ELF-1 (cell line): ENCODE data around the gene DNAH10.
"Not testable (repeated sequence)": the region's sequence is repeated elsewhere in the genome, so short reads cannot be mapped to it uniquely, and the experiment has no call there.

Experiments
- DNase-seq: peaks from one replicate; pipeline ENCODE4 v3.0.0-alpha.2; 2016; ENCODE audit warnings: low read depth, low spot score

Gene DNAH10

DNA sequence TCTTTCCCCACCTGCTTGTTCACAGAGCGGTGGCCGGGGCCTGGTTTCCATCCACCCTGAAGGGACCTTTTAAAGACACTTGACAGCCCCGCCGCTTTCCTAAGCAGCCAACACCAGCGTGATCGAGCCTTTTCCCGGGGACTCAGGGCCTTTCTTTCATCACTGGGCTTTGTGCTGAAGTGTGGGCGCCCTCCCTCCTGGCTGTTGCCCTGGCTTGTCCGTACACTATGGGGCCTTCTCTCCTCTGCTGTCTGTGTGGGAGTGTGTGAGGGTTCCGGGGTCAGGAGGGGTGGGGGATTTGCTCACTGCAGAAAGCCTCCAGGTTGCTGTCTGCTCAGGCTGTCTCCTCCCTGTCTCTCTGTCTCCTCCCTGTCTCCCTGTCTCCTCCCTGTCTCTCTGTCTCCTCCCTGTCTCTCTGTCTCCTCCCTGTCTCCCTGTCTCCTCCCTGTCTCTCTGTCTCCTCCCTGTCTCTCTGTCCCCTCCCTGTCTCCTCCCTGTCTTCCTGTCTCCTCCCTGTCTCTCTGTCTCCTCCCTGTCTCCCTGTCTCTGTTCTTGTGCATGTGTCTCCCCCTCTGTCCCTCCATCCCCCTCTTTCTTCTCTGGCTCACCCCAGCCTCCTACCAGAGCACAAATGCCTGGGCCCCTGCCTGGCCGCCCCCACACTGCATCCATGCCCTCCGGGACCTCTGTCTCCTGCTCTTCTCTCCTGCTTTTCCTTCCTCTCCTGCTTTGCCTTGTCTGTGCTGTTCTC, 145.8 kb downstream of the DNAH10 start:
- peak; percentile 74 for DNase-seq

DNA sequence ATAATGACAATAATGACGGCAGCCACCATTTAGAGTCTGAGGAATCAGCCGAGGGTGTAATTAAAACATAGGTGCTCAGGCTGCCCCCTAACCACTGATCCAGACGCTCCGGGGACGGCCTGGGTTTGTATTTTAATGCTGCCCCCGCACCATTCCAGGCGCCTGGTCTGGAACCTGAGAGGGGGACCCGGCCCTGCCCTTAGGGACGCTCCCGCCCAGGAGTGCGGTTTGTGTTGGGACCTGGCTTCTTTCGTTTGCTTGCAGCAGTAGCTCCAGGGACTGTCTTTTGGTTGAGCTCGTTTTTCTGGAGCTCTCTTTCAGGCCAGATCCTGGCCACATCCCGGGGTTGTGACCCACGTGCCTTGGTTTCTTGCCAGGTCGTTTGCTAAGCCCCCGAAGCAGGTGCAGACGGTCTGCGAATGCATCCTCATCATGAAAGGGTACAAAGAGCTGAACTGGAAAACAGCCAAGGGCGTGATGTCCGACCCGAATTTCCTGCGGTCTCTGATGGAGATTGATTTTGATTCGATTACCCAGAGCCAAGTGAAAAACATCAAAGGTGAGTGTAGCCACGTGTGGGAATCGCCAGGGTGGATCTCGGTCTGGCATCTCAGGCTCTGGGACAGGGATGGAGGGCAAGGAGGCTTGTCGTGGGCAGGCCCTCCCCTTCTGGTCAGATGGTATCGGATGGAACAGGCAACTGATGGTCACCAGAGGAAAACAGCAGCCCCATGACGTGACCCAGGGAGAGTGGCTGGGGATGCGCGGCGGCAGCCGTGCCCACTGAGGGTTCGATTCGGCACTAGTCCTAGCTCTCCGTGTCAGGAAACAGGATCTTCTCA, 147.0 kb downstream of the DNAH10 start:
- no peak for DNase-seq

DNA sequence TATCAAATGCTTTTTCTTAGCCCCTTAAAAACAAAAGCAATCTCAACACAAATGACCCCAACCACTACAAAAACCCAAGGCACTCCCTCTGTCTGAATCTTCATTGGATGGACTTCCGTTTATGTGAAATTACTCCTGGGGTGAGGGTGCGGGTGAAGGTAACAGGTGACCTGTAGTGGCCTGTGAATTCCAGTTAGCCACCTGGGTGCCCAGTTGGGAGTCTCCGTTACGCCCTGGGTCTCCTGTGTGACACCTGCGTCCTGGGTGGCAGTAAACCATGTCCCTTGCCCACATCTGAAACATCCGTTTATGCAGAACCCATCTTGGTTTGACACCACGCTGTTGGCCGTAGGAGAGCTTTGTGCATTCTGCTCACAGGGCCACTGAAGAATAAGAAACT, 148.0 kb downstream of the DNAH10 start:
- DNase-seq: no peak

DNA sequence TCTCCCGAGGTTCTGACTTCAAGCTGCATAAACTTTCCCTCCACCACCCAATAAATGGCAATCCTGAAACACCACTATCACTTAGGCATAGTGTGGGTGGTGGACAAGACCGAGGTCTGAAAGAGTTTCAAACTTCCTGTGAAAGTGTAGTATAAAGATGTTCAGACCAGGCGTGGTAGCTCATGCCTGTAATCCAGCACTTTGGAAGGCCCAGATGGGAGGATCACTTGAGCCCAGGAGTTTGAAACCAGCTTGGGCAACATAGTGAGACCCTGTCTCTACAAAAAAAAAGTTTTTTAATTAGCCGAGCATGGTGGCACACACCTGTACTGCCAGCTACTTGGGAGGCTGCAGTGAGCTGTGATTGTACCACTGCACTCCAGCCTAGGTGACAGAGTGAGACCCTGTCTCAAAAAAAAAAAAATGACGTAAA, 148.7 kb downstream of the DNAH10 start:
- DNase-seq: no peak

DNA sequence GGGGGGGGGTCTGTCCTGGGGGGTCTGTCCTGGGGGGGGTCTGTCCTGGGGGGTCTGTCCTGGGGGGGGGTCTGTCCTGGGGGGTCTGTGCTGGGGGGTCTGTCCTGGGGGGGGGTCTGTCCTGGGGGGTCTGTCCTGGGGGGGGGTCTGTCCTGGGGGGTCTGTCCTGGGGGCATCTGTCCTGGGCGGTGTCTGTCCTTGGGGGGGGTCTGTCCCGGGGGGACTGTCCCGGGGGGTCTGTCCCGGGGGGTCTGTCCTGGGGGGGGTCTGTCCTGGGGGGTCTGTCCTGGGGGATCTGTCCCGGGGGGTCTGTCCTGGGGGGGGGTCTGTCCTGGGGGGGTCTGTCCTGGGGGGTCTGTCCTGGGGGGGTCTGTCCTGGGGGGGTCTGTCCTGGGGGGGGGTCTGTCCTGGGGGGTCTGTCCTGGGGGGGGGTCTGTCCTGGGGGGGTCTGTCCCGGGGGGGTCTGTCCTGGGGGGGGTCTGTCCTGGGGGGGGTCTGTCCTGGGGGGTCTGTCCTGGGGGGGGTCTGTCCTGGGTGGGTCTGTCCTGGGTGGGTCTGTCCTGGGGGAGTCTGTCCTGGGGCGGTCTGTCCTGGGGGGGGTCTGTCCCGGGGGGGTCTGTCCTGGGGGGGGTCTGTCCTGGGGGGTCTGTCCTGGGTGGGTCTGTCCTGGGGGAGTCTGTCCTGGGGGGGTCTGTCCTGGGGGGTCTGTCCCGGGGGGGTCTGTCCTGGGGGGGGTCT, 149.7 kb downstream of the DNAH10 start:
- not testable (repeated sequence) for DNase-seq

DNA sequence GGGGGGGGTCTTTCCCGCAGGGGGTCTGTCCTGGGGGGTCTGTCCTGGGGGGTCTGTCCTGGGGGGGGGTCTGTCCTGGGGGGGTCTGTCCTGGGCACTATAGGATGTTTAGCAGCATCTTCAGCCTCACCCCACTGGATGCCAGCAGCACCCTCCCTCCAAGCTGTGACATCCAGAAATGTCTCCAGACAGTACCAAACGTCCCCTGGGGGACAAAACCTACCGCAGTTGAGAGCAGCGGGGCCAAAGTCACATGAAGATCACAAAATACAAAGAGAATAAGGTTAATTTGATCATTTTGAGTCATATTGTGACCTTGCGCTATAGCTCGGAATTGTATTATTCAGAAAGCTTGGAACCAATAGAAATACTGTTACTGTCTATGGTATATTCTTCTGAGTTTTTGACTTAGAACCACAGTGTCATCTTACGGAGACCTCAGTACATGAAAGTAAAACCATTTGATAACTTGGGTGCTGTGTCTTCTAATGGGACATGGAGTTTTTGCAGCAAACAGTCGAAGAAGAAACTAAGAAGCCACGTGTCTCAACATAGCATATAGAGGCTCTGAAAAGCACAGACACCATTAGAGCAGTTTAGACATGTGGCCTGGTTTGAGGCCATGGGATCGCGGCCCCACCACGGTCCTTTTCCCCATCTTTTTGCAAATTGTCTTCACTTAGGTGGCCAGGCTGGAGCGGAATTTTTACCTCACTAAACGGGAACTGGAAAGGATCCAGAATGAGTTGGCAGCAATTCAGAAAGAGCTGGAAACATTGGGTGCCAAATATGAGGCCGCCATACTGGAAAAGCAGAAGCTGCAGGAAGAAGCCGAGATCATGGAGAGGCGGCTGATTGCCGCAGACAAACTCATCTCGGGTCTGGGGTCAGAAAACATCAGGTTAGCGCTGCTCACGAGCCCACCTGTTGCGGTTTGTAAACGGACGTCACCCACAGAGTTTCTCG, 150.6 kb downstream of the DNAH10 start:
- no peak for DNase-seq

DNA sequence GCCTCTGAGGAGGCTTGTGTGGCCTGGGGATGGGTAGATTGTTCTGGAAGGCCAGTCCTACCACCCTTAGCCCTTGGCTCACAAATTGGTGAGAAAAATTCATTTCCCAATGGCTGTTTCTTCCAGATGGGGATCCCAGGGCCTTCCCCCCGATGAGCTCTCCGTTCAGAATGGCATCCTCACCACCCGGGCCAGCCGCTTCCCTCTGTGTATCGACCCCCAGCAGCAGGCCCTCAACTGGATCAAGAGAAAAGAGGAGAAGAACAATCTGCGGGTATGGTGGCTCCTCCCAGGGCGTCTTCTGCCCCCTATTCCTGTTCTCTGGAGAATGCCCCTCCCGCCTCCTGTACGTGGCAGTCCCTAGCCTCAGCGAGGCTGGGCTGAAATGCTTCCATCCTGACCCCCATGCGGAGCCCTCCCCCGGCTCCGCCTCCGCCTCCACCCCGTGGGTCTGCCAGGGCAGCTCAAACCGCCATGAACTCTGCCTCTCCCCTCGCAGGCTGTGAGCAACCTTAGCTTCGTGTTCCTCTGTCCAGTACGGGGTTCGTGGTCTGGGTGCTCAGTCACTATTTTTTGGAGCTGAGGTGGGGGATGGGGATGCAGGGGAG, 152.7 kb downstream of the DNAH10 start:
- DNase-seq: peak; percentile 31

DNA sequence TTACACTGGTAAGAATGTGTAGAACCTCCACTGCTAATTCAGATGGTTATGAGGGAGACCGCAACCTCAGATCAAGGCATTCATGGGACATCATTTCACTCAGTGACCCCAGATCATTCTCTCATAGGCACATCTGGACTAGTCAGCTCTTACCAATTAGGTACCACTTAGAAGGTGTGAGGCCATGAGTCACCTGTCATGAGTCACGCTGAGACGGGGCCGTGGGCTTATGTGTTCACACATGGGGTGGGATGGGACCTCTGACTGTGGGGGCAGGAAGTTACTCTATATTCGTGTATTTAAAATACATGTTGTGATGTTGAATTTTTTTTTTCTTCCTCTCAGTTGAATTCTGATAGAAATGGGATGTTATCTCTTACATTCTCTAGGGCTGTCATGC, 154.6 kb downstream of the DNAH10 start:
- no peak for DNase-seq

DNA sequence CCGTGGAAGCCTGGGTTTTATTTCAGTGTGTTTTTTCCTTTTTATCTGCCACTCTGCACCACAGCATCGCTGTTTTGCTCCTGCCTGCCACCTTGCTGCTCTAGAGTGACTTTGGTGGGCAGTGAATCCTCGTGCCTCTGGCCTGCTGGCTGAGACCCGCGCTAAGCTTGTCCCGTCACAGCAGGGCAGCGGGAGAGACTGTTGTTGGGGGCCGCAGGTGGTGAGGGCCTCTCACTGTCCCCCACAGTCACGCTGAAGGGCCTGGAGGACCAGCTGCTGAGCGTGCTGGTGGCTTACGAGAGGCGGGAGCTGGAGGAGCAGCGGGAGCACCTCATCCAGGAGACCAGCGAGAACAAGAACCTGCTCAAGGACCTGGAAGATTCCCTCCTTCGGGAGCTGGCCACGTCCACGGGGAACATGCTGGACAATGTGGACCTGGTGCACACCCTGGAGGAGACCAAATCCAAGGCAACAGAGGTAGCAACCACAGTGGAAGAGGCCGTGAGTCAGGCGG, 155.3 kb downstream of the DNAH10 start:
- DNase-seq: no peak

DNA sequence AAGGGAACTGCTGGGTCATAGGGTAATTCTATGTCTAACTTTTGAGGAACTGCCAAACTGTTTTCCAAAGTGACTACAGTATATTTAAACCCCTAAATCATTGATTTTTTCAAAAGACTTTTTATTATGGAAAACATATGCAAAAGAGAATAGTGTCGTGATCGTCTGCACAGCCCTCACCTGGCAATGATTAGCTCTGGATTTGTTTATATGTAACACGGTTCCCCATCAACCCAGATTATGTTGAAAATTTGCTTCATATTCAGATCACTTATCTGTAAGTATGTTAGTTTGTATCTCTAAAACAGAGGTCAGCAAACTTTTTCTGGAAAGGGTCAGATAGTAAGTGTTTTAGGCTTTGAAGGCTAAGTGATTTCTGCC, 157.9 kb downstream of the DNAH10 start:
- no peak for DNase-seq

DNA sequence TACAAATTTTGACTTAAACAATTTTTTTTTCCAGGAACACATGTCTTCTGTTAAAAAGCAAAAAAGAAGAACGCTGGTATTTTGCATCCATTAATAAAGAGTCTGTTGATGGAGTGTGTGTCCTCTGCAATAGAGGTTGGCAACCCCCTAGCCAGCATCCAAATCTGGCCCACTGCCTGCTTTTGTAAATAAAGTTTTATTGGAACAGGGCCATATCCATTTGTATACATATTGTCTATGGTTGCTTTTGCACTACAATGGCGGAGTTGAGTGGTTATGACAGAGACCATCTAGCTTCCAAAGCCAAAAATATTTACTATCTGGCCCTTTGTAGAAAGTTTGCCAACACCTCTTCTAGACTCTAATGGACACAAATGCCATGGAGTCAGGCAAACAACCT, 160.9 kb downstream of the DNAH10 start:
- DNase-seq: no peak

DNA sequence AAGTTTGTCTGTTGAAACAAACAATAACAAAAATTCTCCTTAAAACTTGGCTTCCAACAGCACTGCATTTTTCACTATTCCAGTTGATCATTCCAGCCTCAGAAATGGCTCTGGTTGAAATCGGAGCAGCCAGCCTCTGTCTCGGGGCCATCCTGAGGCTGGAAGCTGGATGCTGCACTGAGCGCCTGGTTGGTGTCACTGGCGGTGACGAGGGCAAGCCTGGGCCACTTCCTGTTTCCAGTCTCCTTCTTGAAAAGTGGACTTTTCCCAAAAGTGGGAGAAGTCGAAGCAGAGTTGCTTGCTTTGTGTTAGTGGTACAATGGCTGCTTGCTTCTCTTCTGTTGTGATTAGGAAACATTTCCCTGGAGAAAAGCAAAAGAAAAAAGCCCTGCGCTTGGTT, 161.8 kb downstream of the DNAH10 start:
- DNase-seq: no peak

DNA sequence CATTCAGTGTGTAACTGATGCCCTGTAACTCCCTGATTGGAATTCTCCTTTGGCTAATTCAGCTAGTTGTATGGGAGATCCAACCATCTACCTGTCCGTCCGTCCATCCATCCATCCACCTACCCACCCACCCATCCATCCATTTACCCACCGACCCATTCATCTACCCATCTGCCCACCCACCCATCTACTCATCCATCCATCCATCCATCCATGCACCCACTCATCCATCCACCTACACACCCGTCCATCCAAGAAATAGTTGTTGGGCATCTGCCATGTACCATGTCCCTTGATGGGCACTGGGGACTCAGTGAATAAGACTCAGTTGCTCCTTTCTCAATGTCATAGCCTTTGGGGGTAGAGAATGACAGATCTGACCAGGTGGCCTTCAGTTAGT, 162.4 kb downstream of the DNAH10 start:
- no peak for DNase-seq

DNA sequence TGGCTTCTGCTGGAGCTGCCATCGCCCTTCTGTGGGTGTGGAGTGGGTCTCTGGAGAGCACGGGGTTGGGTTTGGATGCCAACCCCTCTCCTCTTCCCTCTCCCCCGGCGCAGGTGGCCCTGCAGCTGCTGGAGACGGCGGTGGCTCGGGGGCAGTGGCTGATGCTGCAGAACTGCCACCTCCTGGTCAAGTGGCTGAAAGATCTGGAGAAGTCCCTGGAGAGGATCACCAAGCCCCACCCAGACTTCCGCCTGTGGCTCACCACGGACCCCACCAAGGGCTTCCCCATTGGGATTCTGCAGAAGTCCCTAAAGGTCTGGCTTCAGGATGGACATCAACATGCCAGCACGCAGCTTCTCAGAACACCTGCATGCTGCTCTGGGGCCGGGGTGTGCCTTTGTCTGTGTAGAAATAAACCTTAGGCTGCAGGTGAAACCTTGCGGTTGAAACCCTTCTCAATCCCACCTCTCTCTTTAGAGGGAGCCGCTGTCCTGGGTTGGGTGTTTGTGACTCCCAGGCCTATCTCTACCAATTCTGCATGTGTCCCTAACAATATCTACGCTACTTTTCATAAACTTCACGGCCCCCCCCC, 166.3 kb downstream of the DNAH10 start:
- DNase-seq: no peak

DNA sequence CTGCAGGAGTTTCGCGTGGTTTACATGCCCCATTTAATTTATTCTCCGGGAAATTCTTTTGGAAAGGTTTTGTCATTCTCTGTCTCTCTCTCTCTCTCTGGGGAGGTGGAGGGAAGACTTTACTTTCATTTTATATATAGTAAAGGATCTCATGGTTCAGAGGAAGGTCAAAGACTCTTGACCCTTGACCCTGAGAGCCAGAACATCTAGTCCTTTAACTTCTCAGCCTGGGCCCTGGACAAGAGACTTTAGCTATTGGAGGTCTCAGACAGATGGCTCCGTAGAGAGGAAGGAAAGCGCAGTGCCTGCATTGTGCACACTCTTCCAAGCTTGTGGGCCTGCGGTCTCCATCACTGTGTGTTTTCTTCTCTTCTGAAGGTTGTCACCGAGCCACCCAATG, 166.8 kb downstream of the DNAH10 start:
- DNase-seq: no peak

DNA sequence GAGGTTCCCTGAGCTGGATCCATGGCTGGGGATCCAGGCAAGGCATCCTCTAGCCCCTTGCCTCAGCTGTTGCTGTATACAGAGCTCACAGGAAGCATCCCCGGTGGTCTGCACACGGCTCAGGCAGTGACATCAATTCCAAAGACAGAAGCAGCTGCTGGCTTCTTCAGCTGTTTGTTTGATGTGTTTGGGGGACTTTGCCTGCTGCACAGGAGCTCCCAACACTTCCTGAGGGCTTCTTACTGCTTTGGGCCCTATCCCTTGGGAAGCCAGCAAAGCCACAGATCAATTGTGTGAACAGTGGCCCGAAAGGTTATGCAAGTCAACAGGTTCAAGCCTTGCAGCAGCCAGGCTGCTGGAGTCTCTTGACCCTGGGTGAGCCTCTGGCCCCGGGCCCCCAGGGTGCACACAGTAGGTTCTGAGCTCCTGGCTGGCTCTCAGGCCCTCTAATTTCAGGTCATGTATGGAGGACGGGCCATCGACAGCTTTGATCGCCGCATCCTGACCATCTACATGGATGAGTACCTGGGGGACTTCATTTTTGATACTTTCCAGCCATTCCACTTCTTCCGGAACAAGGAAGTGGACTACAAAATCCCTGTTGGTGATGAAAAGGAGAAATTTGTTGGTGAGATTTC, 168.0 kb downstream of the DNAH10 start:
- DNase-seq: no peak

DNA sequence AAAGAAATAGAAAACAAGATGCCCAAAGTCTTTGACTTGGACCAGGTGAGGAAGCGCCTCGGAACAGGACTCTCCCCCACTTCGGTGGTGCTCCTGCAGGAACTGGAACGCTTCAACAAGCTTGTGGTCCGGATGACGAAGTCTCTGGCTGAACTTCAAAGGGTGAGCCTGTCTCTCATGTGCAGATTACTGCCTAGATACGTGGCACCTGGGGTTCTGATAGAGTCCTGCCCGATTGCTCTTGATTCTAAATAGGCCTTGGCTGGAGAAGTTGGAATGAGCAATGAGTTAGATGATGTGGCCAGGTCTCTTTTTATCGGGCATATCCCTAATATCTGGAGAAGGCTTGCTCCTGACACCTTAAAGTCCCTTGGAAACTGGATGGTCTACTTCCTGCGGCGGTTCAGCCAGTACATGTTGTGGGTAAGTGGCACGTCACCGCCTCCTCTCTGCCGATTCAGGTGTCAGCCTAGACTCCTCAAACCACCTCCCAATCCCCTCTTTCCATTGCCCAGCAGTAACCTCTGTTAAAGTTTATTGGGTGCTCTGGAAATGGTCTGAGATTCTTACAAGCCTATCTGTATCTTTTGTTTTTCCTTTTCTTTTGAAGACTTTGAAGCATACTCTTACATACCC, 169.7 kb downstream of the DNAH10 start:
- DNase-seq: no peak

DNA sequence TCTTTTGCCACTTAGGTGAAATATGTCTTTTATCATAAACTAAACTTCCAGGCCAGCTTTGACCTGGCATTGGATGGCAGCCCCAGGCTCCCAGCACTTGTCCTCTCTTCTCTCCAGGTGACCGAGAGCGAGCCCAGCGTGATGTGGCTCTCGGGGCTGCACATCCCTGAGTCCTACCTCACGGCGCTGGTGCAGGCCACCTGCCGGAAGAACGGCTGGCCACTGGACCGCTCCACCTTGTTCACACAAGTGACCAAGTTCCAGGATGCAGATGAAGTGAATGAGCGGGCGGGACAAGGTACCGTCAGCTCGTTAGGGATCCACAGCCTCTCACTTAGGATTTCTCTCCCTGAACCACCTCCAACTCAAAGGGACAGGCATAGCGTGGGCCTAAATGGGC, 171.1 kb downstream of the DNAH10 start:
- DNase-seq: no peak

DNA sequence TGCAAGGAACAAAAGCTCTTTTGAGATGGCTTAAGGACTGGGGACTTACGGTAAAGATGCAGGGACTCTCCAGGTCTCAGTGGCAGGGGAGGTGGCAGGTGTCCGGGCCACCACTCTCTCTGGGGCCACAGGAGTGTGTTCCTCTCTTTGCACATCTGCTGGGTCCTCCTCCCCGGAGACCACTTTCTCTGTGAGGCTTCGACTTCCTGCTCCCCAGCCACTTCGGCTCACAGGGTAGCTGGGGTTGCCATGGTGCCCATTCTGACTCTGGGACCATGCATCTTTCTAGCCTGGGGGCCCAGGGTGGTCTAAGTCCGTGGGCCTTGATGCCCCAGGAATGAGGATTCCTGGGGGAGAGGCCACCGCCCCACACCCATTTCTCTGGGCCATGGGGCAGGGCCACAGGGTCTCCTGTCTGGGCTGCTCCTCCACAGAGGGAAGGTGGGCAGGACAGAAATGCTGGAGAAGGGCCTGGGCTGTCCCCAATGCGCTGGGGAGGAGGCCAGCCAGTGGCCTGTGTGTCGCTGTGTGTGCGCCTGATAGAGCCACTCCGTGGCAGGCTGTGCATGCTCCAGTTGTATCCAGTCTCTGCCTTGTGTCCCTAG, 172.0 kb downstream of the DNAH10 start:
- no peak for DNase-seq
